Measurements from ENCODE around the gene SBF2.

- TF ChIP-seq, protein P1, sequence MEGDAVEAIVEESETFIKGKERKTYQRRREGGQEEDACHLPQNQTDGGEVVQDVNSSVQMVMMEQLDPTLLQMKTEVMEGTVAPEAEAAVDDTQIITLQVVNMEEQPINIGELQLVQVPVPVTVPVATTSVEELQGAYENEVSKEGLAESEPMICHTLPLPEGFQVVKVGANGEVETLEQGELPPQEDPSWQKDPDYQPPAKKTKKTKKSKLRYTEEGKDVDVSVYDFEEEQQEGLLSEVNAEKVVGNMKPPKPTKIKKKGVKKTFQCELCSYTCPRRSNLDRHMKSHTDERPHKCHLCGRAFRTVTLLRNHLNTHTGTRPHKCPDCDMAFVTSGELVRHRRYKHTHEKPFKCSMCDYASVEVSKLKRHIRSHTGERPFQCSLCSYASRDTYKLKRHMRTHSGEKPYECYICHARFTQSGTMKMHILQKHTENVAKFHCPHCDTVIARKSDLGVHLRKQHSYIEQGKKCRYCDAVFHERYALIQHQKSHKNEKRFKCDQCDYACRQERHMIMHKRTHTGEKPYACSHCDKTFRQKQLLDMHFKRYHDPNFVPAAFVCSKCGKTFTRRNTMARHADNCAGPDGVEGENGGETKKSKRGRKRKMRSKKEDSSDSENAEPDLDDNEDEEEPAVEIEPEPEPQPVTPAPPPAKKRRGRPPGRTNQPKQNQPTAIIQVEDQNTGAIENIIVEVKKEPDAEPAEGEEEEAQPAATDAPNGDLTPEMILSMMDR (IDR thresholded peaks at IDR 0.05): no peak
- TF ChIP-seq POLR2AphosphoS5 (IDR thresholded peaks at IDR 0.05) (no peak), POLR2A (IDR thresholded peaks at IDR 0.05) (no peak), EP300 (IDR thresholded peaks at IDR 0.05) (no peak)
Observed at GRCh38 chr11:10066441-10066840, 227.6 kb downstream of the SBF2 start.

All from gastroesophageal sphincter (tissue), 3 donors.